ENCODE data around the gene DNAJB5.

DNA sequence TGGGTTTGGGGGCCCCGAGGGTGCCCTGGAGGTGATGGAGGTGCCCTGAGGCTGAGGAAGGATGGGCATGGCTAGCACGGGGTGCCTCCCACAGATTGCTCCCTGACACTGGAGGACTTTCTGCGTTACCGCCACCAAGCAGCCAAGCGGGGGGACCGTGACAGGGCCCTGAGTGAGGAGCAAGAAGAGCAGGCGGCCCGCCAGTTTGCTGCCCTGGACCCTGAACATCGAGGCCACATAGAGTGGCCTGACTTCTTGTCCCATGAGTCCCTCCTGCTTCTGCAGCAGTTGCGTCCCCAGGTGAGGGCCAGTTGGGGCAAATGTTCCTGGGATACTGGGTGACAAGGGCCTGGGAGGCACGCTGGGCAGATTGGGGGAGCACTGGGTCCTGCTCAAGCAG is 13.1 kb upstream of the DNAJB5 start:
- TF ChIP-seq CTCF (IDR thresholded peaks at IDR 0.05) = no peak
- no peak for TF ChIP-seq POLR2A (IDR thresholded peaks at IDR 0.05)

Data from lower leg skin (tissue), 3 donors.